RPMI7951 (cell line): ENCODE data around the gene ISL2. TPM values are rescaled to one million over a fixed set of nuclear protein-coding genes. Genes with fewer than 3 reads are reported as not detected.

Source experiments
- DNase-seq: peaks from one replicate; pipeline ENCODE4 v3.0.0-alpha.2; 2012; ENCODE audit warnings: low read depth
- total RNA-seq: library from RNA; depleted of rRNA; stranded (reverse); fragments of >200 nt; shearing (Covaris generic); gene quantifications from 2 replicates; pipeline ENCODE4 v1.2.3, GENCODE V29; 2014

The ISL2 gene
- total RNA-seq, 1 experiment from 2014 or later, result 1.8 TPM

DNA sequence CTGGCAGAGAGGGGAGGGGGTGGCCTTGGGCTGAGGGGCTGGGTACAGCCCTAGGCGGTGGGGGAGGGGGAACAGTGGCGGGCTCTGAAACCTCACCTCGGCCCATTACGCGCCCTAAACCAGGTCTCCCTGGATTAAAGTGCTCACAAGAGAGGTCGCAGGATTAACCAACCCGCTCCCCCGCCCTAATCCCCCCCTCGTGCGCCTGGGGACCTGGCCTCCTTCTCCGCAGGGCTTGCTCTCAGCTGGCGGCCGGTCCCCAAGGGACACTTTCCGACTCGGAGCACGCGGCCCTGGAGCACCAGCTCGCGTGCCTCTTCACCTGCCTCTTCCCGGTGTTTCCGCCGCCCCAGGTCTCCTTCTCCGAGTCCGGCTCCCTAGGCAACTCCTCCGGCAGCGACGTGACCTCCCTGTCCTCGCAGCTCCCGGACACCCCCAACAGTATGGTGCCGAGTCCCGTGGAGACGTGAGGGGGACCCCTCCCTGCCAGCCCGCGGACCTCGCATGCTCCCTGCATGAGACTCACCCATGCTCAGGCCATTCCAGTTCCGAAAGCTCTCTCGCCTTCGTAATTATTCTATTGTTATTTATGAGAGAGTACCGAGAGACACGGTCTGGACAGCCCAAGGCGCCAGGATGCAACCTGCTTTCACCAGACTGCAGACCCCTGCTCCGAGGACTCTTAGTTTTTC lies 4.9 kb downstream of the ISL2 start:
- no peak for DNase-seq

DNA sequence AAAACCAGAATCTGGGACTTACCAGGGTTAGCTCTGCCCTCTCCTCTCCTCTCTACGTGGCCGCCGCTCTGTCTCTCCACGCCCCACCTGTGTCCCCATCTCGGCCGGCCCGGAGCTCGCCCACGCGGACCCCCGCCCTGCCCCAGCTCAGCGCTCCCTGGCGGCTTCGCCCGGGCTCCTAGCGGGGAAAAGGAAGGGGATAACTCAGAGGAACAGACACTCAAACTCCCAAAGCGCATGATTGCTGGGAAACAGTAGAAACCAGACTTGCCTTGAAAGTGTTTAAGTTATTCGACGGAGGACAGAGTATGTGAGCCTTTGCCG lies 5.4 kb downstream of the ISL2 start:
- DNase-seq, result no peak

DNA sequence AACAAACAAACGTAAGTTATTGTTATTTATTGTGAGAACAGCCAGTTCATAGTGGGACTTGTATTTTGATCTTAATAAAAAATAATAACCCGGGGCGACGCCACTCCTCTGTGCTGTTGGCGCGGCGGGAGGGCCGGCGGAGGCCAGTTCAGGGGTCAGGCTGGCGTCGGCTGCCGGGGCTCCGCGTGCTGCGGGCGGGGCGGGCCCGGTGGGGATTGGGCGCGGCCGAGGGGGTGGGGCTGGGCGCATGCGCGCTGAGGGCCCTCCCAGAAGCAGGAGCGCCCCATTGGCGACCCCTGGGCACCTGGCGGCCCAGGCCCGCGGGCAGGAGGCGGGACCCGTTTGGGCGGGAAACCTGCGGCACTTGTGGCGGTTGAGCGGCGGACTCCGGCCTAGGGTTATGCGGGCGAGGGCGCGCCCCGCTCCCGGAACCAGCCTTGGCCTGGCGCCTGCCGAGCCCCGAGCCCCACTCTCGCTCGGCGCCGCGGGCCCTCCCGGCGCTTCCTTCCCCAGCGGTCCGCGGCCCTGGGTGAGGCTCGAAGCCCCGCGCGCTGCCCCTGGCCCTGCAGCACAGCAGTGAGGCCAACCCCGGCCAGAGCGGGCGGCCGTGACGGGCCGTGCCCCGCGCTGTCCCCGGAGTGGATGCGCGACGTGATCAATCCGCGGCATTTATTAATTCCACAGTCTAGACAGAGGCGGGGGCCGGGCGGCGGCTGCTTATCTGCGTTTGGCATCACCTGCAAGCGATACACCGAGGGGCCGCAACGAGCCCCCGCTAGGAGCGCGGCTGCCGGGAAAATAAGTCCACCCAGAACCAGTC lies 6.0 kb downstream of the ISL2 start:
- no peak for DNase-seq

DNA sequence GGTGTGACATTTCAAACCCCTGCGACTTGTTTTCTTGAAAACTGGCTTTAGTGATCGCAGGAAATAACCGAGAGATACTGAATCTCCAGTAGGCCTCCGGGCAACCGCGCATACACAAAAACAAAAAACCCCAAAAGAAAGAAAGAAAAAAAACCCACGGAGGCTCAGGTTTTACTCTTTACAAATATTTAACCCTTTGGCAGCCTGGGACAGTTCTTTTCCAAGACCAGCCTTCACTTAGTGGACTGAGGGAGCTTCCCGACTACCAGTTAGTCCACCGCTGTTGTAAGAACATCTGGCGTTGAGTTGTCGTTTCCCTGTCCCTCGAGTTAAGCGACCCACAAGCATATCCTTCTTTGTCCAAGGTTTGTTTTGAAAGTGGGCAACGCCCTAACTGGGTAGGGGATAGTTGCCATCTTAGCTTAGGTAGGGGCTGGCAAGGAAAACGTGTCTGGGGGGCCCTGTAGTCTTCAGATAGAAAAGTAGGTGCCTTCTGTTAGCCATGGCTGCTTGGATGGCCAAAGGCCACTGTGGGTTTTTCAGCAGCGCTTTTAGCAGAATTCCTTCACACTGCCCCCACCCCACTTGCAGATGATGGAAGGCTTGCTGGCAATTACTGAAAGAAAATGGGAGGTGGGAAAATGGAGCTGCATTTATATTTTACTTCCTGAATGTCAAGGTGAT lies 6.9 kb downstream of the ISL2 start:
- no peak for DNase-seq

DNA sequence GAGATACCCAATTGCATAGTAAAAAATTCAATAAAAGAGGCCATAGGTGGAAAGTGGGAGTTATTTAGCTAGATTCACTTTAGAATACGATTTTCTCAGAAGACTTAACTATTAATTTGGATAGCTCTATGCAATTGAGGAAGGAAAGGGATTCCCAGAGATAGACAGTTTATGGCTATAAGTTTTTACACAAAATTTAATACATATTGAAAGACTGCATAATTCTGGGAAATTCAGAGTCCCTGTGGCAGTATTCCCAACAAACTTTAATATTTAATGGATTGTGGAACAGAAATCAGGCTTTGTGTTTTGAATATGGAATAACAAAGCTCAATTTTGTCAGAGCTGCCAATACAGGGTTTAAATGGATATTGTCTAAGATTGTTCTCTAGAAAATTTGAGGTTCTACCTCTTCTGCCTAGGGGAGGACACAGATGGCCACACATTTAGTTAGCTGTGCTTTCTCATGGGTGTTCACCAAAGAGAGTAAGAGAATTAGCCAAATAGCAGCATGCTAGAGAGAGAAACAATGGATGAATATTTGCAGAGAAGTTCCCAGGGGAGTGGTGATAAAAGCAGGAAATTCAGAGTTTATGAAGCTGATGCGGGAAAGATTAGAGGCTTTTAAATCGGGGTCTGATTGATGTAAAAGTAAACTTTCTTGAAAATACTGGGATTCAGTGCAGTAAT lies 8.5 kb downstream of the ISL2 start:
- DNase-seq, result no peak

DNA sequence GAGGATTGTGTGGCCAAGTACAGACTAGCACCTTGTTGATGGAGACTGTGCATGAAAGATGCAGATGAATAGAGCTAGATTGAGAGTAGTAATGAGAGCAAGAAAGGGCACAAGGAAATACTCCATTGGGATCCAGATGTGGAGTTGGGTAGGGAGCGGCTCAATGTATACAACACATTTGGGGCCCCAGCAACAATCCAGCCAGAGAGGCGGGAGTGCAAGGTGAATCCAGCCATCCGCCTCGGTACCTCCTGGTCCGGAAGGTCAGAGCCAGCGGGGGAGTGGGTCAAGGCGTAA lies 9.0 kb downstream of the ISL2 start:
- DNase-seq, result no peak

DNA sequence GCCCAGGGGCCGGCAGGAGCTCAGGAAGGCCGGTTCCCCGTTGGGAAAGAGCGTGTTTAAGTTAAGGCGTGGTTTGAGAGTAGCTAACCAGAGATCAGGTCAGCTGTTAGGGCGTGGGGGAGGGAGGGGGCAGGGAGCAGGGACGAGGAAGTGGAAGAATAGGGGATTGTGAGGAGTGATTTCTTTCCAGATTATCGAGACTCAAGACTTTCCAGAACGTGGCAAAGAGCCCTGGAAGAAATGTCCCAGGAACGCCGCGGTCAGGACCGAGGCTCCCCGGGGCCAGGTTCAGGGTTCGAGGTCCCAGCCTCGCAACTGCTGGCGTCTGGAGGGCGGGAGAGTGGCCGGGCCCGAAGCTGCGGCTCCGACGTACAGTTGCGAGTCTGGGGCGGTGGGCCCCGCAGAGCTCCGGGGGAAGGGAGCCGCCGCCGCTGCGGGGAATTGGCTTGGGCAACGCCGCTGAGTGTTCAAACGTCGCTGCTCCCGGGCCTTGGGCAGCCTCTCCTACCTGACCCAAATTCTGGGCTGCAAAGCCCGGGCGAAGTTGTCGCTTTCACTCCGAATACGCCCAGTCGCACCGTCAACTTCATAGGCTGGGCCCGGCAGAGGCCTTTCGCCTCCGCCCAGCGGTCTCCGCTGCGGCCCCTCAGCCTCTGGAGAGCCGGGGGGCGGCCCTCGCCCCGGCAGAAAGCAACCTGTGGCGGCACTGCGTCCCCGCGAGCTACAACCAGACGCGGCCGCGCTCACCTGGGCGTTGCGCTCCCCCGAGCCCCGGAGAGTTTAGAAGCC lies 9.5 kb downstream of the ISL2 start:
- DNase-seq, result no peak

DNA sequence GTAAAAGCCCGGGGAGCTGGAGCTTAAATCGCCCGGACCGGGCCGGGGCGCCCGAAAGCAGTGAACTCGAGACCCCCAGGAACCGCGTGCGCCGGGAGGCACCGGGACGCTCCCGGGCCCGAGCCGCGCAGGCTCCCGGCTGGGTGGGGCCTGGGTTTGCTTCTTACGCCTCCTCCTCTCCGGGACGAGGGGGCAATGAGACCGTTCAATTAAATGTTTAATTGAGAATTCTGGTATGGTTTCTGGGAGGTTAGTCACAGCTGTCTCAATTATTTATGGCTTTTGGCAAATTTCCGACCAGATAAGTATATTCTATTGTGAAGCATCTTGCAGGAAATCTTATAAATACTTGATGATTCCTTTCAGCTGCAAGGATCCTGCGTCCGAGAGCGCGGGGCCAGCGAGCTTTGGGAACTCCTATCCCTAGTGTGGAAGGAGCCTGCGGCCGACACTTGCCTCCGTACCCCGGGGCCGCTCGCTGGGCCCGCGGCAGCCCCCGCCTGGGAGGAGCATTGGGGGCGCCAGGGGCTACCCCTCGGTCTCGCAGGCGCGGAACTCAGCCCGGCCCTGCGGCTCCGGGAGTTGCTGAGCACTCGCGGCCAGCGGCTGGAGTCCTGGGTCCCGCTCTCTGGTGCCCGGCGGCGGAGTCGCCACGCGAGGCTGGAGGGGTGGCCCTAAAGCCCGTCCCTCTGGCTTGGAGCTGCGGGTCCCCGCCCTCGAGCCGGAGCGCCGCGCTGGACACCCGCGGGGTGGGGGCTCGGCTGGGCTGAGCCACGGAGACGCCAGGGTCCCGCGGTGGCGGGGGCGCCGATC lies 10.3 kb downstream of the ISL2 start:
- DNase-seq, result no peak

DNA sequence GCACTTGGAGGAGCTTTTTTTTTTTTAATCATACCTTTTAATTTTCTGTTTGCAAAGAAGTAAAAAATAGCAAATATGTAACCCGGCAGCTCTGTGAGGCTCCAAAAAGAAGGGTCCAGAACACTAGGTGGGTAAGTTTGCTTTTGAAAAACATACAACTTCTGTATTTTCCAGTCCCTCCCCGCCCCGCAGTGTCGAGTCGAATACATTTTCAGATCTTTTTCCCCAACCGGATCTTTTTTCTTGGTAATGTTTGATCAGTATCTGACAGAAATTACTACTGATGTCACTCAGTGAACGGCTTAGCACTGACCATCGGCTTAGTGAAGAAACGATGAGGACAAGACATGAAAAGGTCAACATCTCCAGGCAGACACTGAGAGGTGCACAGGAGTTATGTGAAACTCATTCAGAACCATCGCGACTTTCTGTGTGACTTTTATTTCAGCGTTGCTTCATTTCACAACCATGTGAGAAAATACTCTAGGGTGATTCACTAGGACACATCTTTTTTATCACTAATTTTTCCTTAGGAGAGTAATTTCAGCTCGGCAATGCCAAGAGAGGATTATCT lies 11.0 kb downstream of the ISL2 start:
- no peak for DNase-seq

DNA sequence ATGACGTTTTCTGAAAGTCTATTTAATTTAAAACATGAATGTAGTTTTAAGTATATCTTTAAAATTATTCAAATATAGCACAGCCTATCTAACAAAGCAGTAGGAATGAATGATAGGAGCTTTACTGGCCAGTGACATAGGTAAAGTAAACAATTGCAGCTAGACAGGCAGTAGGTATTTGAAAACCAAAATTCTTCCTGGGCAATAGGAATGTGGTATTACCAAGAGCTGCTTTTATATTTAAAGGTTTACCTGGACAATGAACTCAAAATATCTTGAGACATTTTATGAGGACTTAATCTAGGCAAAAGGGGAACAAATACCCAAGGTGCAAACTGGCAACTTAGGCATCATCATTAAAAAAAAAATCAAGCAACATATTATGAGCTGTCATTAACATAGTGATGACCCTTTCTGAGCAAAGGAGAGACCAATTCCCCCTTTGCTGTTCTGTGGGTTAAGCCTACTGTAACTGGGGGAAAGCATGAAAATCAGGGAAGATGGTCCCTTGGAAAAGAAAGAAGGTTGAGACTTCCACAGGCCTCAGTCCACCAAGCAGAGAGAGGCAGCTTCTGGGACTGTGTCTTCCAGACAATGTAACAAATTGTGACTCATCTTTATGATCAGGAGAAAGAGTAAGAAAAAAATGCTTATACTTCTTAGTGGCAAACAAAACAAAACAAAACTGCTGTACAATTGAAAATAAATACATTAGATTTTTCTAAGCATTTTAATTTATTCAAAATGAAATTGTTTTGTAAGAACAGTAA lies 12.9 kb downstream of the ISL2 start:
- DNase-seq, result no peak

DNA sequence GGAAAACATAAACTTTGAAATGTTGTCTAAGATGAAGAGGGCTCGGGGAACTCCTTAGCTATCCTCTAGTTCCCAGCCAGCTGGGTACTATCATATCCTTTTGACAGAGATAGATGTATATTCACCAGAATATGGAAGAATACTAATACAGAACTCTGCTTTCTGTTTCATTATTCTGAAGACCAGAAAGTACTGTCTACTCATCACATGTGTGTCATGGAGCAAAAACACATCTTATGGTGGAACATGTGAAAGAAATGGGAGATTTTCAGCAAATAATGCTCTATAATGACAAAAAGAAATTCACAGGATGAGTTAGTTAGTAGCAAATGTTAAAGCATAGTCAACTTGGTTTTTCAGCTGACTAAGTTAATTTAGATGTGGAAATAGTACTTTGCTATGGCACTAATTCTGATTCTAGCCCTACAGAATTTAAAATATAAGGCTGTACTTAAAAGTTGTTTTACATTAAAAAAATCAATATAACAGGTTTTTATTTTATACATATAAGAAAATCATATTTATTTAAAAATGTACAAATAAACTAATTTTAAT lies 16.5 kb downstream of the ISL2 start:
- no peak for DNase-seq

DNA sequence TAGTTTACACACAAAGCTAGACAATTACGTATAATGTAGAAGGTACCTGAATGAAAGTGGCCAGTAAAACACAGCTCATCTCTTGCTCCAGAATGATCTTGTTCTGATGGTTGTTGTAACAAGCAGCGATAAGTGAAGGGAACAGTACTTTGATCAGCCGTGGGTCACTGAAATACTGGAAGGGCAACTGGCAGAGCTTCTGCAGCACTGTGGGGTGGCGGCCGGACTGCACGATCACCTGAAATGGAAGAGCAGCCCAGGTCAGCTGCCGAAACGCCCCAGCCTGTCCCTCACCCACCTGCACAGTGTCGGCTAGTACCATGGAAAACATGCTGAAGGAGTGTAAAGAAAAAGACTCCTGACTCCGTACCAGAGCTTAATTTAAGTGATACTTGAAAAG lies 17.3 kb downstream of the ISL2 start:
- no peak for DNase-seq

DNA sequence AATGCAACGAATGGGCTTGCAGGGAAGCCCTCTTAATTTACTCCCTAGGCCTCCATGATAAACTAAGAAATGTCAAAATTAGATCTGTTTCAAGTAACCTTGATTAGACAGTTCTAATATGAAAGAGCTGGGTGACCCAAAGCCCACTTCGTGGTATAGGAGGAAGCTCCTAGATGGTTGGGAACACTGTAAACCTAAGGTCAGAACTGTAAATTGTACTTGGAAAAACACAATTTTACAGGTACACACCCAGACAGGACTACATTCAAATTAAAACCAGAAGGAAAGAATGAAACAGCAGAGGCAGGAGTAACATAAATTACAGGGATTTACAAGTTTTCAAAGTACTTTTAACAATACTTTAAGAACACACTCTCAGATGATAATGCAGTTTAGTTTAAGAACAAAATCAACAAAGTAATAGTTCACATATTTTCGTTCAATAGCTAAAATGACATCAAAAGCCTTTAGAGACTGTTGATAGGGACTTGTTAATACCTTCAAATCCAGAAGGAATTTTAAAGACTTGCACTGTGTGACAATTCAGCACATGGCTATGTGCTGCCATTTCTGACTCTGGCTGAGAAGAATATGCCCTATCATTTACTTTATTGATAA lies 18.4 kb downstream of the ISL2 start:
- no peak for DNase-seq

DNA sequence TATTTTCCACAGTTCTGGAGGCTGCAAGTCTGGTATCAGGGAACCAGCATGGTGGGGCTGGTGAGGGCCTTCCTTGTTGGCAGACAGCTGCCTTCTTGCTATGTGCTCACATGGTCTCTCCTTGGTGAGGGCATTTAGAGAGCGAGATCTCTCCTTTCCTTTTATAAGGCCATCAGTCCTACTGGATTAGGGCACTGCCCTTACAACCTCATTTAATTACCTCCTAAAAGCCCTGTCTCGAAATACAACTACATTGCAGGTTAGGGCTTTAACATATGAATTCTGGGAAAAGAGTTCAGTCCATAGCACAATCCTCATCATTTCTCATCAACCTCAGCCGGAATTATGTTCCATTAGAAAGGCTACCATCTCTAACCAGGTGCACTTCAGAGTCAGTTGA lies 21.9 kb downstream of the ISL2 start:
- no peak for DNase-seq

DNA sequence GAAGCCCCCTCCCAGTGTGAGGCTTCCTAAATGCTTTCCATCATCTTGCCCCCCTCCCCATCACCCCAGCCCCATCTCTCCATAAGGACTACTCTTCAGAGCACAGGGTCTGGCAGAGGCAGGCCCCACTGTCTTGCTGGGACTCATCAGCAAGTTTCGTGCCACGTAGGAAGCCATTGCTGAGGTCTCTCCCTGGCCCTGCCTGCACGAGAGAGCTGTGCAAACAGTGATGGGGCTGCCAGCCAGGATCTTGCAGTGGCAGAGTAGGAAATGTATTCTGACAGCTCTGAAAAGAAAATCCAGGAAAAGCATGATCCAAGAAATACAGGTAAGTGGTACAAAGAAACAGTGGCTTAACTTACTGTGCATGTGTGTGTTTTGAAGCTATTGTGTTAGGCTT lies 22.6 kb downstream of the ISL2 start:
- DNase-seq, result no peak

DNA sequence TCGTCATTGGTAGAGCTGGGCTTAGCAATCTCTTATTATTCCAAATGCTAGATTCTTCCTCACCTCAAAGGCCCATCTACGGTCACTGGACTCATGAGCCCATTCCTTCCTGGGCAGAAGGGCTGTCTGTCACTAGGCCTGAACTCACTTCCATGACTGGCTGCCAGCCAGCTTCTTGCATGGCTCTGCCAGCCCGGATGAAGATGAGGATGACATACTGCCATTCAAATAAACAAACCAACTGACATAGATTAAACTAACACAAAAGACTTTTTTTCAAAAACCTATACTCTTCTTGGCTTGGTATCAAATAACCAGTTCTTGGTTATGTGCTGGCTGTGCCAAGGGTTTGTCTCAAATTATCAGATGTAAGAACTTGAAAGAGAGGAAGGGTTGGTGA lies 23.8 kb downstream of the ISL2 start:
- DNase-seq, result no peak

DNA sequence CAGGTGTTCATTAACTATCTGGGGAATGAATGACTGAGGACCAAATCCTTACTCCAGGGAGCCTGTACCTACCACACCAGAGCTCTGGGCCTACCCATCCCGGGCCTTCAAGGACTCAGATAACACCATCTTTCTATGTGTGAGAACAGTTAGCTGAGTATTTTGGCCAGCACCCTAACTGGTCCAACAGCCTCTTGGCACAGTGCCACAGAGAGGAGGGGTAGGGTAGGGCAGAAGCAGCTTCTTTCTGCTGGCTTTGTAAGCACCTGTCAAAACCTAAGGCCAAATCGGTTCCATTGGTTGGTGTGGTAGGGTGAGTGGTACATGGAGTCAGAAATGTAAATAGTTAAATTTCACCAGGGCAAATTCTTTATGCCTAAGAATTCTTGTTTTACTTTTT lies 26.7 kb downstream of the ISL2 start:
- DNase-seq, result no peak

DNA sequence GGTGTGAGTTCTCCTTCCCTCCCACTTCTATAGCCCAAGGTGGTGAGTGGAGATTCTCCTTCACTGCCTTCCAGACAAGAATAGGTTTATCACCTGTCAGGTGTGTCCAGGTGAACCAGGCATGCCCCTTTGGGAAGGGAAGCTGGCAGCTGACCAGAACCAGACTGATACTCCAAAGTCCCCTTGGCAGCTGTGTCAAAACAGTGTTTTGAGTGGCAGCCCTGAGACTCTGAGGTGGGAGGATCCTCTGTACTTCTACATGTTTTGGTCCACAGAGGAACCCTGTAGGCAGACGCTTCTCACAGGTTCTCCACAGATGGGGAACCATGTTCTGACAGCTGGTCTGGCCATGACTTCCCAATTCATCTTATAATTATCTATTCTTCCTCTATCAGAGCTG lies 30.1 kb downstream of the ISL2 start:
- DNase-seq, result no peak

DNA sequence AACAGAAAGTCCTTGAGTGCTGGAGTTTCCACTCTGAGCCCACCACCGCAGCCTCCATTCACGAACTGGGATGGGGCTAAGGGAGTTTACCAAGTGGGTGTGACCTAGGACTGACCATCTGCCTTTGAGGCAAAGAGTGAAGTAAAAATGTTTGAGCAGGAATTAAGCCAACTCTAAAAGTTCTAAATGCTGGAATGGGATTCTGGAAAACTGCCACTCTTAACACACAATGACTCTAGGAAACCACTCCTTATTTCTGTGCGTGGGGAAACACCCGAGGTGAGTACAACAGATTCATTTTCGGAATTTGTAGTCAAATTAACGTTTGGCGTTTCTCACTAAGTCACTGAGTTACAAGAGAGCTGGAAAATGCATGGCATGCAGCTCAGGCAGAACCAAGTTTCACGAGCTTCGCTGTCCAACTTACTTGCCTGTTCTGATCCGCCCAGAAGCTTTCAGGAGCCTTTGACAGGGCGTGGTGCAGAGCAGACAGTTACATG lies 31.6 kb downstream of the ISL2 start:
- DNase-seq, result peak; percentile 9
